Retina (tissue), 1 donor: ENCODE measurements around the gene FNDC3B.

Experiments used
- DNase-seq: peaks from one replicate; pipeline ENCODE4 v3.0.0-alpha.2; 2016

Gene FNDC3B

GRCh38 chr3:172097585-172097984 is 58.2 kb downstream of the FNDC3B start:
- no peak for DNase-seq

GRCh38 chr3:172098698-172099494 is 59.5 kb downstream of the FNDC3B start:
- DNase-seq = no peak

- DNase-seq = no peak
Observed at GRCh38 chr3:172099495-172099808, 60.1 kb downstream of the FNDC3B start.

GRCh38 chr3:172100482-172100881 is 61.1 kb downstream of the FNDC3B start:
- DNase-seq = no peak

GRCh38 chr3:172101107-172101506 is 61.7 kb downstream of the FNDC3B start:
- no peak for DNase-seq

GRCh38 chr3:172102123-172102882 is 62.9 kb downstream of the FNDC3B start:
- no peak for DNase-seq

GRCh38 chr3:172102883-172103310 is 63.5 kb downstream of the FNDC3B start:
- DNase-seq = no peak

GRCh38 chr3:172103724-172104123 is 64.3 kb downstream of the FNDC3B start:
- DNase-seq = no peak

- DNase-seq = no peak
Observed at GRCh38 chr3:172104471-172105072, 65.2 kb downstream of the FNDC3B start.

- DNase-seq = no peak
Observed at GRCh38 chr3:172106037-172106954, 66.9 kb downstream of the FNDC3B start.

- no peak for DNase-seq
Observed at GRCh38 chr3:172106989-172107388, 67.6 kb downstream of the FNDC3B start.

- DNase-seq = no peak
Observed at GRCh38 chr3:172107403-172107802, 68.0 kb downstream of the FNDC3B start.

GRCh38 chr3:172110127-172110779 is 70.9 kb downstream of the FNDC3B start:
- no peak for DNase-seq

- DNase-seq = no peak
Observed at GRCh38 chr3:172111163-172111562, 71.8 kb downstream of the FNDC3B start.

GRCh38 chr3:172112078-172112733 is 72.8 kb downstream of the FNDC3B start:
- no peak for DNase-seq

GRCh38 chr3:172112734-172113120 is 73.3 kb downstream of the FNDC3B start:
- no peak for DNase-seq

- no peak for DNase-seq
Observed at GRCh38 chr3:172113710-172114109, 74.3 kb downstream of the FNDC3B start.

- DNase-seq = no peak
Observed at GRCh38 chr3:172115059-172115458, 75.7 kb downstream of the FNDC3B start.

- no peak for DNase-seq
Observed at GRCh38 chr3:172115787-172116186, 76.4 kb downstream of the FNDC3B start.

GRCh38 chr3:172118019-172118418 is 78.6 kb downstream of the FNDC3B start:
- no peak for DNase-seq

GRCh38 chr3:172119266-172119969 is 80.0 kb downstream of the FNDC3B start:
- DNase-seq = no peak
